ENCODE results near the gene PARVB.

Gene PARVB

GRCh38 chr22:44025171-44026065 lies 1.3 kb downstream of the PARVB start:
- peak overlapping the region; percentile 66 for H3K4me3 ChIP-seq (ENCODE audit: low read depth, low read length)
- peak; percentile 79 for DNase-seq (ENCODE audit: low read depth)
- TF ChIP-seq MAX (IDR thresholded peaks at IDR 0.05; ENCODE audit: low read depth, low read length) (no peak), MYC (IDR thresholded peaks at IDR 0.05; ENCODE audit: low read depth, low read length) (no peak), CTCF (IDR thresholded peaks at IDR 0.05; ENCODE audit: low read depth, low read length) (no peak), POLR2A (IDR thresholded peaks at IDR 0.05; ENCODE audit: extremely low read depth, insufficient read length) (no peak)

GRCh38 chr22:44026066-44026629 lies 2.0 kb downstream of the PARVB start:
- peak overlapping the region; percentile 16 for H3K4me3 ChIP-seq (ENCODE audit: low read depth, low read length)
- TF ChIP-seq MYC (IDR thresholded peaks at IDR 0.05; ENCODE audit: low read depth, low read length) (no peak), POLR2A (IDR thresholded peaks at IDR 0.05; ENCODE audit: extremely low read depth, insufficient read length) (no peak), CTCF (IDR thresholded peaks at IDR 0.05; ENCODE audit: low read depth, low read length) (no peak), MAX (IDR thresholded peaks at IDR 0.05; ENCODE audit: low read depth, low read length) (no peak)
- DNase-seq (ENCODE audit: low read depth): no peak

GRCh38 chr22:44026630-44027511 lies 2.8 kb downstream of the PARVB start:
- peak; percentile 91 for DNase-seq (ENCODE audit: low read depth)
- H3K4me3 ChIP-seq (ENCODE audit: low read depth, low read length): peak overlapping the region; percentile 60
- TF ChIP-seq MYC (IDR thresholded peaks at IDR 0.05; ENCODE audit: low read depth, low read length) (peak; percentile 87), MAX (IDR thresholded peaks at IDR 0.05; ENCODE audit: low read depth, low read length) (peak; percentile 97), CTCF (IDR thresholded peaks at IDR 0.05; ENCODE audit: low read depth, low read length) (no peak), POLR2A (IDR thresholded peaks at IDR 0.05; ENCODE audit: extremely low read depth, insufficient read length) (peak; percentile 18)

GRCh38 chr22:44028091-44028490 lies 4.0 kb downstream of the PARVB start:
- DNase-seq (ENCODE audit: low read depth): no peak
- TF ChIP-seq POLR2A (IDR thresholded peaks at IDR 0.05; ENCODE audit: extremely low read depth, insufficient read length) (no peak), MAX (IDR thresholded peaks at IDR 0.05; ENCODE audit: low read depth, low read length) (no peak), CTCF (IDR thresholded peaks at IDR 0.05; ENCODE audit: low read depth, low read length) (no peak), MYC (IDR thresholded peaks at IDR 0.05; ENCODE audit: low read depth, low read length) (no peak)
- no peak overlapping the region for H3K4me3 ChIP-seq (ENCODE audit: low read depth, low read length)

GRCh38 chr22:44029069-44029468 lies 5.0 kb downstream of the PARVB start:
- H3K4me3 ChIP-seq (ENCODE audit: low read depth, low read length): no peak overlapping the region
- TF ChIP-seq MYC (IDR thresholded peaks at IDR 0.05; ENCODE audit: low read depth, low read length) (no peak), CTCF (IDR thresholded peaks at IDR 0.05; ENCODE audit: low read depth, low read length) (no peak), MAX (IDR thresholded peaks at IDR 0.05; ENCODE audit: low read depth, low read length) (no peak), POLR2A (IDR thresholded peaks at IDR 0.05; ENCODE audit: extremely low read depth, insufficient read length) (no peak)
- DNase-seq (ENCODE audit: low read depth): no peak
